DMS 273 (cell line): ENCODE results near the gene GOLGA6L10.
"Not testable (repeated sequence)": the region's sequence is repeated elsewhere in the genome, so short reads cannot be mapped to it uniquely, and the experiment has no call there.

Experiments
- DNase-seq: peaks from one replicate; lab custom pipeline; 2025; ENCODE audit not compliant: unreplicated experiment; lab: John Stamatoyannopoulos, UW

Gene GOLGA6L10, protein sequence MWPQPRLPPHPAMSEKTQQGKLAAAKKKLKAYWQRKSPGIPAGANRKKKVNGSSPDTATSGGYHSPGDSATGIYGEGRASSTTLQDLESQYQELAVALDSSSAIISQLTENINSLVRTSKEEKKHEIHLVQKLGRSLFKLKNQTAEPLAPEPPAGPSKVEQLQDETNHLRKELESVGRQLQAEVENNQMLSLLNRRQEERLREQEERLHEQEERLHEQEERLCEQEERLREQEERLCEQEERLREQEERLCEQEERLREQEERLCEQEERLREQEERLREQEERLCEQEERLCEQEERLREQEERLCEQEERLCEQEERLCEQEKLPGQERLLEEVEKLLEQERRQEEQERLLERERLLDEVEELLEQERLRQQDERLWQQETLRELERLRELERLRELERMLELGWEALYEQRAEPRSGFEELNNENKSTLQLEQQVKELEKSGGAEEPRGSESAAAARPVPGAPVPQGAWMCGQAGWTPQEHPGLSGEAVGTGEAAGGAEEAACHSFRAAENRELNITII

DNA sequence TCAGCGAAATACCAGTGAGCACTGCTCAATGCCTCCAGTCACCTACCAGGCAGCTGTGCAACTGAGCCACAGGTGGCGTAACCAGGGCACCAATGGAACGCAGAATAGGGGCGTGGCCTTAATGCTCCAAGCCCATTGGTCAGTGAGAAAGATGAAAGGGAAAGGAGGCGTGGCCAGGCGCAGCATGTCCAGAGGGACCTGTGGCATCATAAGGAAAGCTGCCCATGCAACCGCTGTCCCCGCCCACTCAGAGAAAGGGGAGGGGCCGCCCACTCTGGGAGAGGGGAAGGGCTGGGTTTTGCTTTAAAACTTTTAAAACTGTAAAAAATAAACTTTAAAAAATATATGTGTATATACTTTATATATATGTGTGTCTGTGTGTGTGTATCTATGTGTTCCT lies at the start of gene GOLGA6L10:
TSS of gene GOLGA6L10 (minus strand) at position 101 of the 400 bp plus-strand sequence. CDS start at position 1, 100 bp downstream.
- not testable (repeated sequence) for DNase-seq

DNA sequence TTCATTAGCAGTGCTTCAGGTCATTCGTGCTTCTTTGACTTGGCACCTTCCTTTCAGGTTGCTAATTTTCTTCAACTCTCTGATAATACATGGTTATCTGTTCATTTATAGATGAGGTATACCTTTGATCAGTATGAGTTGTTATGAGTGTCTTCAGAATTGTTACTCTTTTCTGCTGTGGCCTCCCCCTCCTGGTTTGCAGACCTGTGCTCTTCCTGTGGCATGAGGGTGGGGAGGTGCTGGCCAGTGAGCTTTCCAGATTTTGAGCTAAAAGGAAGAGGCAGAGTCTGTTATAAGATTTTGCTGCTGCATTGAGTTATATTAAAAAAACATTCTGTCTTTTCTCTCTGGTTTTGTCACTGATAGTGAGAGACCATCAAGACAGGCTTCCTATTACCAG lies 49.5 kb upstream of the GOLGA6L10 start:
- DNase-seq, result no peak

DNA sequence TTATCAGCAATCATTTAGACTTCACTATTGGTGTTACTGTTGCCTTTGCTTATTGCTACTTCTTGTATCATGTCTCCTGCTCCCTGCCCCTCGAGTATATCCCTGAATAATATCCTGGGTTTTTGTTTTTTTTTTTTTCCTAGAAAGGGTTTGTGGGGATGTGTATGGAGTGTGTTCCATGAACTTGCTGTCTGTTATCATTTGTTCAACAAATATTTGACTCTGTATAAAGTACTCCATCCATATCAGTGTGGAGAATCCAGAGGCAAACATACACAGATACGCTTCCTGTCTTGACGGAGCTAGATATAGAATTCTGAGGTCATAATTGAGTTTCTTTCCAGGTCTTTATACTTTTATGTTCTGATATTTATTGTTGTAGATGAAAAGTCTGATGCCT lies 48.5 kb upstream of the GOLGA6L10 start:
- no peak for DNase-seq

DNA sequence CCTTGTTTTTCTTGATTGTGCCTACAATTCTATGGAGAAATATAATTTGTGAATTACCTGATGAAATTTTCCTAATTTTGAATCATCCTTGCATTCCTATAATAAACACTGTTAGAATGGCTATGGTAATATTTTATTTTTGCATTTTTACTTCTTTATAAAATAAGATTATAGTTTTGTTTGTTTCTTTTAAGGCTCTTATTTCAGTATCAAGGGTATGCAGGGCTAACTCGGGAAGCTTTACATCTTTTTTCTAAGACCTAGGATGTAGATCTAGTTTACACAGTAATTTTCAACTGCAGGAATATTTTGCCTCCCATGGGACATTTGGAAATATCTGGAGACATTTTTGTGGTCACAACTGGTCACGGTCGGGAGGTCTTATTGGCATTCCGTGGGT lies 46.5 kb upstream of the GOLGA6L10 start:
- DNase-seq, result not testable (repeated sequence)

DNA sequence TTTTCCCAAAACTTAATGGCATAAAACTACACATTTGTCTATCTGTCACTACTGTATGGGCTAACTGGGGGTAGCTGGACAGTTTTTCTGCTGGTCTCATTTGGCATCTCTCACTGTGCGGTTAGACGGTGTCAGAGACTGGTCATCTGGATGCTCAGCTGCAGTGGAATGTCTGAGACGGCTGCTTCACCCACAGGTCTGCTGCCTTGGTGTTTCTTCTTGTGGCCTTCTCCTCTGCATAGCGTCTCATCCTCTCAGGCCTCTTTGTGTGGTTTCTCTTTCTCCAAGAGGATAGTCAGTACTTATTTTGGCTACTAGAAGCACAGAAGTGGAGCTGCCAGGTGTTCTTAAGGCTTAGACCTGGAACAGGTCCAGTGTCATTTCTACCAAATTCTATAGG lies 44.4 kb upstream of the GOLGA6L10 start:
- no peak for DNase-seq

DNA sequence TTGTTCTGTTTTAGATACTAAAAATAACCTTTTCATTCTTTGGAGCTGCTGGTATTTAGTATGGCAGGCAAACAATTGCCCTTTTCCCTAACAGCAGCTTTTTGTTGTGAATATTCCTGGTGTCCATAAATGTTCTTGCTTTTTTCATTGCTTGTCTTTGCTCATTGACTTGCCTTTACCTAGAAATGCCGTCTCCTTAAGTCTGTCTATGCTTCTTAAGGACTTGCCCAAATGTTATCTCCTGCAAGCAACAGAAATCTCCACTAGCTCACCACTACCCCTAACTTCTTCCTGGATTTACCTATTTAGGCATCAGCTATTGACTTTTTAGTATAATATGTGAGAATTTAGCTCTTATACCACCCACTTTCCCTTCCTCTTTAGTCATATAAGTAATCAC lies 42.8 kb upstream of the GOLGA6L10 start:
- DNase-seq, result not testable (repeated sequence)

DNA sequence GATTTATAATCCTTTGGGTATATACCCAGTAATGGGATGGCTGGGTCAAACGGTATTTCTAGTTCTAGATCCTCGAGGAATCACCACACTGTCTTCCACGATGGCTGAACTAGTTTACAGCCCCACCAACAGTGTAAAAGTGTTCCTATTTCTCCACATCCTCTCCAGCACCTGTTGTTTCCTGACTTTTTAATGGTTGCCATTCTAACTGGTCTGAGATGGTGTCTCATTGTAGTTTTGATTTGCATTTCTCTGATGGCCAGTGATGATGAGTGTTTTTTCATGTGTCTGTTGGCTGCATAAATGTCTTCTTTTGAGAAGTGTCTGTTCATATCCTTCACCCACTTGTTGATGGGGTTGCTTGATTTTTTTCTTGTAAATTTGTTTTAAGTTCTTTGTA lies 40.9 kb upstream of the GOLGA6L10 start:
- DNase-seq, result not testable (repeated sequence)

DNA sequence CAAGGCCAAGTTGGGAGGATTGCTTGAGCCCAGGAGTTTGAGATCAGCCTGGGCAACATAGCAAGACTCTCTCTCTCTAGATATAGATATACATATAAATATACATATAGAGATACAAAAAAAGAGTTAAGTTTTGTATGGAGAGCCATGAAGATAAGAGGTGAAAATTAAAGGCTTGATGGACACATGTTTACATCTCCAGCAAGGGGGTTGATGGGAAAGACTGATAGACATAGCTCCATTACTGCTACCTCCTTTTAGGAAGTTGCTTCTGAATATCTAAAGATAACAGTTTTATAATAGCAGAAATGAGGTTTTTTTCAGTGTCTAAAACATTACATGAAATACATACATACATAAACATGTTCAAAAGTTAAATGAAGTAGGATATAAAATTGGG lies 37.9 kb upstream of the GOLGA6L10 start:
- DNase-seq, result not testable (repeated sequence)

DNA sequence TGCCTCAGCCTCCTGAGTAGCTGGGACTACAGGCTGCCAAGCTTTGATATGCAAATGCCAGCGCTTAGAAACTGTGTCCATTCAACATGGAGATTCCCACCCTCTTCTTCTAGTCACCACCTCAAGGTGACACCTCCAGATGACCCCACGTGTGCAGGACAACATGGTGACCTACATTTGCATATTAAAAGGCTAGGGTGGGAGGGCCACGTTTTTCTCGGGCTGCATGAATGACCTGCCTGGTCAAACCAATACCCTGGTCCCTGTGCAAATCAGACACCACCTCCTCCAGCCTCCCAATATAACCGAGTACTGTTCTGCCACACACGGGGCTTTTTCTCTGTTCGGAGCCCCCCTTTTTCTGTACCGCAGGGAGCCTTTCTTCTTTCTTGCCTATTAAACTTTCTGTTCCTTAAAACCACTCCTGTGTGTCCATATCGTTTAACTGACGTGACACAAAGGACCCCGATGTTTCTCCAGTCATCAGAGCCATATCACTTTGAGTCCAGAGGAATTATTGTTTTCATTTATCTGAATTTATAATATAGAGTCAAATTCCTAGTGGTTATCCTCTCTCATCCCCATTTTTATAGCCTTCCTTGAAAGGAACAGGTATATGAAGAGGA lies 32.2 kb upstream of the GOLGA6L10 start:
- not testable (repeated sequence) for DNase-seq

DNA sequence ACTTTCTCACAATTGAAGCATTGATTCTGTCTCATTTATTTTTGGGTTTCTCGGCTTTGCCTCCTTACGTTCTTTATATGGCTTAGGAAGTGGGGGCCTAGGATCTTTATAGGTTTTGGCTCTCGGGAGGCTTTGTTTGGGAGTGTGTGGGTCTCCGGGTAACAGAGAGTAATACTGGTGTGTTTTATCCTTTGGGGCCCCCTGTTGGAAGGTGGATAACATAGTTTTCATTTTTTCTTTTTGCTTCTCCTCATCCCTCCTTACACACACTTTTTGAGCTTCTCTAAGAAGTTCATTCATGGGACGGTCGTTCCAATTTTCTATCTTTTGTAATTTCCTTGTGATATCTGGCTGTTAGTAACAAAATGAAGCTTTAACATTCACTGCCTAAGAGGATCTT lies 30.3 kb upstream of the GOLGA6L10 start:
- DNase-seq, result not testable (repeated sequence)

DNA sequence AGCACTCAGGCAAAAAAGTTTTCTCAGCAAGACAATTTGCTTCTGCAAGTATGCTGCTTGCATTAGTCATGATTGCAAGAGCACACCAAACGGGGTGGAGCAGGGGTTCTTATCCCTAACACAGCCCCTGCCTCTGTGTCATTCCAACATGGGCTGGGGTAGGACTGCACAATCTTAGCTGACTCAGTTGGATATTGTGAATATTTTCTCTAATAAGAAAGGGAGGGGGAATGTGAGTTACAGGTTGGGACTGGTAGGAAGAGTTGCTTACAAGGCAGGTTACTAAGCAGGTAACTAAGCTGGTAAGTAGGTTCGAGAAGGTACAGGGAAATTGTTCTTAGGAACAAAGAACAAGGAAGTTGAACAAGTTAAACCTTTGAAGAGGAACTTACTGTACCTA lies 24.4 kb upstream of the GOLGA6L10 start:
- DNase-seq, result not testable (repeated sequence)

DNA sequence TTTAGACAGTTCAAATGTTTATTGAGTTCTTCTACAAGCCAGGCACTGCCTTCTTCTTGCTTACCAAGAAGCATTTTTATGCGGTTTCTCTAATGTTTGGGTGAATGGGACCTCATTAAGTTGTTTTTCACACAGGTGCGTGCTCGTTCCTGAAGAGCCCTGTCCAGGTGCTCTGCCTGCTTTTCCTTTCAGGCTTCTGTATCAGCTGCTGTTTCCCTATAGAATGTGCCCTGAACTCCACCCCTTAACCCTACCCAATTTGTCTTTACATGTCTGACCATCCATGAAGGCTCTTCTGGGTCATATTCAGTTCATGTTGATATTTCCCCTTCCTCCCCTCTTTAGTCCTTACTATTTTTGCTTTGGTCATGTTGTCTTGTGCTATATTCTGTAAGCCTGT lies 22.4 kb upstream of the GOLGA6L10 start:
- no peak for DNase-seq

DNA sequence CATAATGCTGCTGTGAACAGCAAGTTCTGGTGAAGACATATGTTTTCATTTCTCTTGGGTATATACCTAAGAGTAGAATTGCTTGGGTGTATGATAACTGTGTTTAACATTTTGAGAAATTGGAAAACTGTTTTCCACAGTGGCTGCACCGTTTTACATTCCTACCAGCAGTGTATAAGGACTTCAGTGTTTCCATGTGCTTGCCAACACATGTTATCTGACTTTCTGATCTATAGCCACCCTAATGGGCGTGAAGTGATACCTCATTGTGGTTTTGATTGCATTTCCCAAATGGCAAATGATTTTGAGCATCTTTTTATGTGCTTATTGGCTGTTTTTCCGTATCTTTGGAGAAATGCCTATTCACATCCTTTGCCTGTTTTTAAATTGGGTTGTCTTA lies 18.5 kb upstream of the GOLGA6L10 start:
- DNase-seq, result not testable (repeated sequence)

DNA sequence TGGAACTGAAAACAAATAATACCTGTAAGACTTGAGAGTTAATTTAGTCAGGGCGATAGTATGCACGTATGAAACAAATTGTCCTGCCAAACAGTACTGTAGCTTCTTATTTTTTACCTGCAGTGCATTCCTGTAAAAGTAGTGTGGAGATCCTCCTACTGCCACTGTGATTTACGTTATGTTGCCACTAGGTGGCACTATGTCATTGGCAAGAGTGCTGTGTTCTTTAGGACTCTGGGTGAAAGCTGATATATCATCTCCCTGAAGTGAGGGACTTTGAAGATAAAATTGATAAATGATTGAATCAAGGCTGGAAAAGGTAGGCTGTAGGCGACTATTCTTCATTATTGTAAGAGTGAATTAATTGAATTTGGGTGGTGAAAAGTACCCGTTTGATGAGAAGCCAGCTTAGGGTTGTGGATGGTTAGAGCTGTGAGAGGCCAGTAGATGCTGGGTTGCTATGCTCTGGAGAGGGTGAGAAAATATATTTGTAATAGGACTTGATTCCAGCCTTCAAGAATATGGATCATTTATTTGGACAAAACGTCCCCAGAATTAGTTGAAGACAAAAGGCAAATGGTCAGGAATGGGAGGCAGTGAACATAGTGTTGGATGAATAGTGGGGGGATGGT lies 16.5 kb upstream of the GOLGA6L10 start:
- not testable (repeated sequence) for DNase-seq

DNA sequence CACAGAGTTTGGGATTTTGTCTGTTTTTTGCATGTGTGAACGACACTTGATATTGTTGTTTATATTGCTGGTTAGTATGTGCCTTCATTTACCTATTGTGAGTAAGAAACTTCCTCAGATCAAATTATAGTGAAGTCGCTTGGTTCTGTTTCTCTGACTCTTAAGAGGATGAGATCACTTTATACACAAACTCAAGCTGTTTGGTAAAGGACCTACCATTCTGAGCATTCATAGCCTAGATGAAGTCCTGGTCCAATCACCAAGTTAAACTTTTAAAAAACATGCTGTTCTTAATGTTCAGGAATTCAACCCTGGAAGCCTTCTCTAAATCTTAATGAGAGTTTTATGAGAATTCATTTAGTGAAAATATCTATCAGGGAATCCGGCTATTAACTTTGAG lies 15.3 kb upstream of the GOLGA6L10 start:
- not testable (repeated sequence) for DNase-seq

DNA sequence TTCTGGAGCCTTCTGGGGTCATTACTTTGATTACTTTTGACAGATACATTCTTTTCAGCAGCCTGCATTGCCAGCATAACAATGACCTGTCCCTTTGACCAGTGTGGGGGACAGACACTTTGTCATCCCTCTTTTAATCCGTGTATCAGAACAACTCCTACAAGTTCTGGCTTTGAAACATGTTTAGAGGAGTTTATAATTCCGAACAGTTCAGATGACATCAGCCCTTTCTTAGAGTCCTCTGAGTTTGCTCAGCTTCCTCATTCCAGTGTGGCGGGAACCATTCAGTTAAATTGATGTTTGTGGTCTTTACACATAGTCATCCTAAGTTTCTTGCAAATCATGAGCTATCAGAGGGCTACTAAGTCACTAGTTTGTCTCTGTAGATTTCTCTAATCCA lies 13.5 kb upstream of the GOLGA6L10 start:
- DNase-seq, result not testable (repeated sequence)

DNA sequence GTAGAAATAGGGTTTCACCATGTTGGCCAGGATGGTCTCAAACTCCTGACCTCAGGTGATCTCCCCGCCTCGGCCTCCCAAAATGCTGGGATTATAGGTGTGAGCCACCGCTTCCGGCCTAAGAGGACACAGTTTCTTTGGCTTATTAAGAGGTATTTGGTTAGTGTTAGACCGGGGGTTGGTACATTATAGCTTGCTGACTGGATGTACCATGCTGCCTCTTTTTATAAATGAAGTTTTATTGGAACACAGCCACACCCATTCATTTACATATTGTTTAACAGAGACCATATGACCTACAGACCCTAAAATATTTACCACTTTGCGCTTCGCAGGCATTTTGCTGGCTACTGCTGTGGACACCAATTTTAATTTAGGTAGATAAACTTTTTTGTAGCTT lies 11.3 kb upstream of the GOLGA6L10 start:
- DNase-seq, result not testable (repeated sequence)

DNA sequence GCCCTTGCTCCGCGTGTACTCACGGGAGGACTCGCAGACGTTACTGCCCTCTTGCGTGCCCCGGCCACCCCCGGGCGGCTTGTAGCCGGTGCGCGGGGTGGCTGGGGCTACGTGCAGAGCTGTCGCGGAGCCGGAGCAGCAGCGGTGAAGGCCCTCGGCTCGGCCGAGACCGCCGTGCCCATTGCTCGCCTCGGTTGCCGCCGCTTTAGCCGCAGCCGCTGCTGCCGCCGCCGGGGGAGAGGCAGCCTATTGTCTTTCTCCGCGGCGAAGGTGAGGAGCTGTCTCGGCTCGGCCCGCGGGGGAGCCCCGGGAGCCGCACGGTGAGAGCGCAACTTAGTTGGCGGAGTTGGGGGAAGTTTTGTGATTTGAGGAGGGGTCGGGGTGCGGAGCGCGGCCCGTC lies 5.8 kb upstream of the GOLGA6L10 start:
- not testable (repeated sequence) for DNase-seq

DNA sequence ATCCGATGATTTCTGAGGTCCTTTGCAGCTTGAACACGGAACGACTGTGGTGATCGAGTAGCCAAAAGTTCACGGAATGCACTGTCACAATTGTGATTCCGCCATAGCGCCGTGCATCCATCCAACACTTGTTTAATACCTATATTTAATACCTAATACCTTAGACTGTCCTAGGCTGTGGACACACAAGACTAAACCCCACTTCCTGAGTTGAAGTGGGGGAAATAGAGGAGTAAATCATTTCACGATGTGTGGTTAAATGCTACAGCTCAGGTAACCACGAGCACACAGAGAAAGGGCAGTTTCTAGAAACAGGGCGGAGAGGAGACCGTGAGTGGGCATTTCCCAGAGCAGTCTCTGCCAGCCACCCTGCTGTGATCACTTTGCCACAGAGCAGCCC lies 5.3 kb upstream of the GOLGA6L10 start:
- DNase-seq, result not testable (repeated sequence)

DNA sequence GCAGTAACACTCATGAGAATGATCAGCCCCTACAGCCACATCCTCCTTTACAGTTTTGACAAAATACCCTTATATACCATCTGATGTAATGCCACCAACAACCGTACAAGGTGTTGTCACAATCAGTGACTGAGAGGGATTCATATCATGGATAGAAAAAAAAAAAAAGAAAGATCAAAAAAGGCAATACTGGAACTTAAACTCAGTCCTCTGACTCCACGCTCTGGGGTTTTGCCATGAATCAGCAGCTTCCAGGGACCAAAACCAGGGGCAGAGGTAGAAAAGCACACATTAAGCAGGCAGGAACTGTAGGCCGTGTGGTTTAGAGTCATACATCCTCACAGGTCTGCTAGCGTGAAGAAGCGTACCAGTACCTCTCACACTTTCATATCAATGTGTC lies 1.6 kb downstream of the GOLGA6L10 start:
- DNase-seq, result not testable (repeated sequence)

DNA sequence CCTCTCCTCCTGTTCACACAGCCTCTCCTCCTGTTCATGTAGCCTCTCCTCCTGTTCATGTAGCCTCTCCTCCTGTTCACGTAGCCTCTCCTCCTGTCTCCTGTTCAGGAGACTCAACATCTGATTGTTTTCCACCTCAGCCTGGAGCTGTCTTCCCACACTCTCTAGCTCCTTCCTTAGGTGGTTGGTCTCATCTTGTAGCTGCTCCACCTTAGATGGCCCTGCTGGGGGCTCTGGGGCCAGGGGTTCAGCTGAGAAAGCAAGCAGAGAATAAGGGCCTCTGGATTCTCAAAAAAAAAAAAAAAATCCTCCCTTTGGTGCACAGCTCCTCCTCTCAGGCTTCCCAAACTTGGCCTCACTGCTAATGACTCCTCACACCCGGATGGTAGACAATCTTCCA lies 4.1 kb downstream of the GOLGA6L10 start:
- not testable (repeated sequence) for DNase-seq

DNA sequence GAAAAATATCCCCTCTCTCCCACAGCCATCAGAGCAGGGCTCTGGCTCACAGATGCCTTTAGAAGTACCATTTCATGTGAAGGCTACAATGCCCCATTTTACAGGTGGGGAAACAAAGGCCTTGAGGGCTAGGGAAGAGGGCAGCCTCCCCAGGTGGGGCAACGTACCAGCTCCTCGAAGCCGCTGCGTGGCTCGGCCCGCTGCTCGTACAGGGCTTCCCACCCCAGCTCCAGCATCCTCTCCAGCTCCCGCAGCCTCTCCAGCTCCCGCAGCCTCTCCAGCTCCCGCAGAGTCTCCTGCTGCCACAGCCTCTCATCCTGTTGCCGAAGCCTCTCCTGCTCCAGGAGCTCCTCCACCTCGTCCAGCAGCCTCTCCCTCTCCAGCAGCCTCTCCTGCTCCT lies 4.9 kb downstream of the GOLGA6L10 start:
- DNase-seq, result not testable (repeated sequence)
